Measurements from ENCODE around the gene TBK1. TPM values are rescaled to one million over a fixed set of nuclear protein-coding genes. Genes with fewer than 3 reads are reported as not detected.

Gene TBK1
- total RNA-seq (2021; ENCODE audit: unreplicated experiment), result 32.4 TPM
- polyA plus RNA-seq (2012; ENCODE audit: insufficient read length), result 12.3 TPM
- percentile 95 among the genes with signal in this experiment for Bru-seq, nascent RNA
- percentile 91 among the genes with signal in this experiment for BruChase-seq, experiment 1, labeled RNA remaining after a 2-hour chase
- percentile 84 among the genes with signal in this experiment for BruChase-seq, experiment 2, labeled RNA remaining after a 6-hour chase
- long read RNA-seq, transcript TBK1-201 (21 exons, 3,256 nt), result major isoform, 70 of 95 reads
- long read RNA-seq, partial matches to known transcripts, result 10 of 95 reads
- long read RNA-seq, other reads (novel, unspliced or antisense), result 15 of 95 reads

DNA sequence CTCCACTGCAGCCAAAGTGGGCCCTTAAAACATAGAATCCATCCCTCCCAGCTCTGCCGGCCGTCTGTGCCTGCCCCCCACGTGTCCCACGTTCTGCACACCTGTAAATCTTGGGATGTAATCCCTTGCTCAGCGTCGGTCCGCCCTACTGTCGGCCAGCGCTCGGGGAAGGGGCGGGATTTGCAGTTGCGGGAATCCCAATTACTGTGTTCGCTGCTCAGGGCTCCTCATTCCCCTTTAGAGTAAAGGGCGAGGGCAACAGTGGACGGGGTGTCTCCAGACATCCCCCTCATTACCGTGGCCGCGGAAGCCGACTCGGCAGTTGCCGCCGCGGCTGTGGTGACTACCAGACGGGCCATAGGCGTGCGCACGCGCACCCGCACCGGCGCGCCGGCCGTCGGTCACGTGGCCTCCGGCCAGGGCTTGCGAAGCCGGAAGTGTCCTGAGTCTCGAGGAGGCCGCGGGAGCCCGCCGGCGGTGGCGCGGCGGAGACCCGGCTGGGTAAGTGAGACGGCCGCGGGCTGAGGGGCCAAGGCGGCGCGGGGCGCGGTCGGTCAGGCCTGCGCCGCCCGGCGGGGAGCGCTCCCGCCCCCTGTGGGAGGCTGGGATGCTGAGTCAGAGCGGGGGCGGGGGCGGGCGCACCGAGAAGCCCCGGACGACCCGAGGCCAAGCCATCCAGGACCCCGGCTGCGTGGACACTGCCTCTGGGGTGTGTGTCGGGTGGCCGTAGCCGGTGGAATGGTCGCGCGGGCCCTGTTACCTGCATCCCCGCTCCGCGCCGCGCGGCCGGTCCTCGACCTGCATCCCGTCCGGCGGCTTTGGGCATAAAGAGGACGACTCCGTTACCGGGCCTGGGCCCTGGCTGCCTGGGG is at the start of gene TBK1:
TSS of gene TBK1 (plus strand) at position 434 of the 872 bp plus-strand sequence. CDS start 3,751 bp downstream, outside the sequence.
- ChIA-PET CTCF (no interaction called here), POLR2A (no interaction called here)
- H3K4me1 ChIP-seq (ENCODE audit: control insufficient read depth, insufficient read depth, low read length), result peaks cover 7% of the 10 kb centered on the region
- no peaks in the 10 kb centered on the region for H3K27me3 ChIP-seq (ENCODE audit: control insufficient read depth, insufficient read depth, low read length)
- DNase-seq (ENCODE audit: low read depth, low spot score), result no peak
- in situ Hi-C loops (cut with HindIII; ENCODE audit: low pct_unique_long_range_greater_than_20kb, low sequenced_read_pairs) (no loop called here), intact Hi-C loops (cut with micrococcal nuclease; ENCODE audit: unreplicated experiment) (no loop called here)
- no TSS peak for BruUV-seq (replicated peaks)
- TF ChIP-seq SIN3A (IDR thresholded peaks at IDR 0.05; ENCODE audit: borderline replicate concordance, insufficient read depth, low read depth, low read length) (peak; percentile 73; the same call in 1 of the 2 replicates), TCF7L2 (IDR thresholded peaks at IDR 0.05; ENCODE audit: low read depth, low read length) (0 out of 2 replicates have a peak, but pooled peaks have one; percentile 33), POLR2AphosphoS5 (IDR thresholded peaks at IDR 0.05; ENCODE audit: low read depth, low read length) (peak; percentile 86)
- TF ChIP-seq, protein P1, sequence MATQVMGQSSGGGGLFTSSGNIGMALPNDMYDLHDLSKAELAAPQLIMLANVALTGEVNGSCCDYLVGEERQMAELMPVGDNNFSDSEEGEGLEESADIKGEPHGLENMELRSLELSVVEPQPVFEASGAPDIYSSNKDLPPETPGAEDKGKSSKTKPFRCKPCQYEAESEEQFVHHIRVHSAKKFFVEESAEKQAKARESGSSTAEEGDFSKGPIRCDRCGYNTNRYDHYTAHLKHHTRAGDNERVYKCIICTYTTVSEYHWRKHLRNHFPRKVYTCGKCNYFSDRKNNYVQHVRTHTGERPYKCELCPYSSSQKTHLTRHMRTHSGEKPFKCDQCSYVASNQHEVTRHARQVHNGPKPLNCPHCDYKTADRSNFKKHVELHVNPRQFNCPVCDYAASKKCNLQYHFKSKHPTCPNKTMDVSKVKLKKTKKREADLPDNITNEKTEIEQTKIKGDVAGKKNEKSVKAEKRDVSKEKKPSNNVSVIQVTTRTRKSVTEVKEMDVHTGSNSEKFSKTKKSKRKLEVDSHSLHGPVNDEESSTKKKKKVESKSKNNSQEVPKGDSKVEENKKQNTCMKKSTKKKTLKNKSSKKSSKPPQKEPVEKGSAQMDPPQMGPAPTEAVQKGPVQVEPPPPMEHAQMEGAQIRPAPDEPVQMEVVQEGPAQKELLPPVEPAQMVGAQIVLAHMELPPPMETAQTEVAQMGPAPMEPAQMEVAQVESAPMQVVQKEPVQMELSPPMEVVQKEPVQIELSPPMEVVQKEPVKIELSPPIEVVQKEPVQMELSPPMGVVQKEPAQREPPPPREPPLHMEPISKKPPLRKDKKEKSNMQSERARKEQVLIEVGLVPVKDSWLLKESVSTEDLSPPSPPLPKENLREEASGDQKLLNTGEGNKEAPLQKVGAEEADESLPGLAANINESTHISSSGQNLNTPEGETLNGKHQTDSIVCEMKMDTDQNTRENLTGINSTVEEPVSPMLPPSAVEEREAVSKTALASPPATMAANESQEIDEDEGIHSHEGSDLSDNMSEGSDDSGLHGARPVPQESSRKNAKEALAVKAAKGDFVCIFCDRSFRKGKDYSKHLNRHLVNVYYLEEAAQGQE (IDR thresholded peaks at IDR 0.05; ENCODE audit: insufficient read depth in 1 of 2, low read depth in 2 of 2, low read length in 1 of 2), result no peak
- TF ChIP-seq, protein P2, sequence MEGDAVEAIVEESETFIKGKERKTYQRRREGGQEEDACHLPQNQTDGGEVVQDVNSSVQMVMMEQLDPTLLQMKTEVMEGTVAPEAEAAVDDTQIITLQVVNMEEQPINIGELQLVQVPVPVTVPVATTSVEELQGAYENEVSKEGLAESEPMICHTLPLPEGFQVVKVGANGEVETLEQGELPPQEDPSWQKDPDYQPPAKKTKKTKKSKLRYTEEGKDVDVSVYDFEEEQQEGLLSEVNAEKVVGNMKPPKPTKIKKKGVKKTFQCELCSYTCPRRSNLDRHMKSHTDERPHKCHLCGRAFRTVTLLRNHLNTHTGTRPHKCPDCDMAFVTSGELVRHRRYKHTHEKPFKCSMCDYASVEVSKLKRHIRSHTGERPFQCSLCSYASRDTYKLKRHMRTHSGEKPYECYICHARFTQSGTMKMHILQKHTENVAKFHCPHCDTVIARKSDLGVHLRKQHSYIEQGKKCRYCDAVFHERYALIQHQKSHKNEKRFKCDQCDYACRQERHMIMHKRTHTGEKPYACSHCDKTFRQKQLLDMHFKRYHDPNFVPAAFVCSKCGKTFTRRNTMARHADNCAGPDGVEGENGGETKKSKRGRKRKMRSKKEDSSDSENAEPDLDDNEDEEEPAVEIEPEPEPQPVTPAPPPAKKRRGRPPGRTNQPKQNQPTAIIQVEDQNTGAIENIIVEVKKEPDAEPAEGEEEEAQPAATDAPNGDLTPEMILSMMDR (IDR thresholded peaks at IDR 0.05), result no peak
- H3K4me3 ChIP-seq (ENCODE audit: low read depth in 2 of 2, low read length in 2 of 2), result peak within 1 kb of the TSS; percentile 84 to 94
- peaks cover 24% of the 10 kb centered on the region for H3K36me3 ChIP-seq (ENCODE audit: control insufficient read depth, insufficient read depth, low read length)
- no peaks in the 10 kb centered on the region for H3K9me3 ChIP-seq (ENCODE audit: control insufficient read depth, insufficient read depth, low read depth, low read length)
- peak within 1 kb of the TSS; percentile 93 for H3K27ac ChIP-seq (ENCODE audit: low read length)
- ATAC-seq, result peak; percentile 97

DNA sequence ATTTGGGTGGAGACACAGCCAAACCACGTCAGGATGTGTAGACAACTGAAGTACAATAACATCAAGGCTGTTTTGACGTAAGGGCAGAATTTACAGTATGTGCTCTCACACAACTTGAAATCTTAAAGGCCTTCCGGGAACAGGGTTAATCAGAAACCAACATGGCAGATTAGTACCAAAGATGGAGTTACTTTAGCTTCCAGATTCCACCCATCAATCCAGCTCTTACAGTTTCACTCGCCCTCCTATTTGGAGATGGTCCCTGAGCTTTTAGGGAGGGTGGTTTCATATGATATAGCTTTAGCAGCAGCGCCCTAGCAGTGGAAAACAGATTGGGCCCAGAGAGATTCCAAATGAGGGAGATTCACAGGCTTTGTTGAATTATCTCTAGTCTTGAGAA is 49.7 kb upstream of the TBK1 start:
- intact Hi-C loops (cut with micrococcal nuclease; ENCODE audit: unreplicated experiment), result no loop called here
- TF ChIP-seq POLR2AphosphoS5 (IDR thresholded peaks at IDR 0.05; ENCODE audit: low read depth, low read length) (no peak), TCF7L2 (IDR thresholded peaks at IDR 0.05; ENCODE audit: low read depth, low read length) (no peak), SIN3A (IDR thresholded peaks at IDR 0.05; ENCODE audit: borderline replicate concordance, insufficient read depth, low read depth, low read length) (no peak)
- TF ChIP-seq, protein P1 (IDR thresholded peaks at IDR 0.05; ENCODE audit: insufficient read depth in 1 of 2, low read depth in 2 of 2, low read length in 1 of 2), result no peak
- TF ChIP-seq, protein P2 (IDR thresholded peaks at IDR 0.05), result no peak
- Histone ChIP-seq H3K4me3 (ENCODE audit: low read depth in 2 of 2, low read length in 2 of 2) (no peak overlapping the region), H3K27me3 (ENCODE audit: control insufficient read depth, insufficient read depth, low read length) (no peaks in the 10 kb centered on the region), H3K36me3 (ENCODE audit: control insufficient read depth, insufficient read depth, low read length) (peaks cover 2% of the 10 kb centered on the region; the same call in 1 of the 2 replicates), H3K9me3 (ENCODE audit: control insufficient read depth, insufficient read depth, low read depth, low read length) (no peaks in the 10 kb centered on the region), H3K27ac (ENCODE audit: low read length) (no peak overlapping the region), H3K4me1 (ENCODE audit: control insufficient read depth, insufficient read depth, low read length) (peaks cover 7% of the 10 kb centered on the region; the same call in 1 of the 2 replicates)
- POLR2A ChIA-PET, result no interaction called here
- DNase-seq (ENCODE audit: low read depth, low spot score) (no peak), ATAC-seq (no peak)
- in situ Hi-C loops (cut with HindIII; ENCODE audit: low pct_unique_long_range_greater_than_20kb, low sequenced_read_pairs), result no loop called here
- CTCF ChIA-PET, result no interaction called here
- no TSS peak for BruUV-seq (replicated peaks)

Measured in Panc1 (cell line).